Thyroid gland (tissue), 4 donors: ENCODE results near the gene S100Z. TPM values are rescaled to one million over a fixed set of nuclear protein-coding genes. Genes with fewer than 3 reads are reported as not detected.
"Not testable (repeated sequence)": the region's sequence is repeated elsewhere in the genome, so short reads cannot be mapped to it uniquely, and the experiment has no call there.

Experiments used
- DNase-seq, 2 donors: peaks; one replicate each; pipeline ENCODE4 v3.0.0-alpha.2; 2019
- H3K27ac ChIP-seq, 3 donors: fragments of 200-600 bp; sonication (generic); 1 replicate in 2 of 3; 2 replicates in 1 of 3; pipeline ENCODE4 v1.5.1; 2016 to 2019; ENCODE audit warnings: mild to moderate bottlenecking in 1 of 3, moderate library complexity in 1 of 3
- H3K27me3 ChIP-seq: fragments of 200-600 bp; sonication (generic); one replicate; pipeline ENCODE4 v1.5.1; 2019
- H3K36me3 ChIP-seq, 2 donors: fragments of 200-600 bp; sonication (generic); one replicate each; pipeline ENCODE4 v1.5.1; 2016 to 2019
- H3K4me1 ChIP-seq, 2 donors: fragments of 200-600 bp; sonication (generic); one replicate each; pipeline ENCODE4 v1.5.1; 2017 to 2019
- H3K4me3 ChIP-seq, 3 donors: fragments of 200-600 bp; sonication (generic); replicated peaks in 1 of 3; 1 replicate in 2 of 3; 2 replicates in 1 of 3; pipeline ENCODE4 v1.5.1; 2016; ENCODE audit warnings: mild to moderate bottlenecking in 1 of 3
- H3K9me3 ChIP-seq: fragments of 200-600 bp; sonication (generic); one replicate; pipeline ENCODE4 v1.5.1; 2017
- POLR2A ChIP-seq, 2 donors: fragments of 450-650 bp; IDR thresholded peaks; one replicate each; pipeline ENCODE4 v1.6.1; 2017; ENCODE audit warnings: antibody characterized with exemption in 2 of 2, mild to moderate bottlenecking in 2 of 2, moderate library complexity in 1 of 2
- WGBS, 2 donors: methylation state at CpG; one replicate each; pipeline ENCODE4 v1.1.5; 2017; 5-methylcytosine and 5-hydroxymethylcytosine counted together
- intact Hi-C: fragments of 100-400 bp; cut with DNase I; formaldehyde crosslinking; loops from one replicate; pipeline ENCODE4 v1.15.1; 2023
- total RNA-seq, 4 donors: library from RNA; depleted of rRNA; stranded (reverse); fragments of >200 nt; gene quantifications; one replicate each; pipeline ENCODE4 v1.2.3, GENCODE V29; 2016
- TF ChIP-seq, protein P1 (sequence below), 6 experiments: fragments of 200-600 bp in 3 of 6; fragments of 450-650 bp in 3 of 6; sonication (generic) in 3 of 6; IDR thresholded peaks; one replicate each; pipeline ENCODE4 v1.5.1; 2016 to 2019; ENCODE audit warnings: antibody characterized with exemption in 6 of 6, mild to moderate bottlenecking in 2 of 6, inconsistent platforms in 1 of 6, moderate library complexity in 1 of 6

Gene S100Z
- total RNA-seq, 4 donors from 2014 or later: not detected

DNA sequence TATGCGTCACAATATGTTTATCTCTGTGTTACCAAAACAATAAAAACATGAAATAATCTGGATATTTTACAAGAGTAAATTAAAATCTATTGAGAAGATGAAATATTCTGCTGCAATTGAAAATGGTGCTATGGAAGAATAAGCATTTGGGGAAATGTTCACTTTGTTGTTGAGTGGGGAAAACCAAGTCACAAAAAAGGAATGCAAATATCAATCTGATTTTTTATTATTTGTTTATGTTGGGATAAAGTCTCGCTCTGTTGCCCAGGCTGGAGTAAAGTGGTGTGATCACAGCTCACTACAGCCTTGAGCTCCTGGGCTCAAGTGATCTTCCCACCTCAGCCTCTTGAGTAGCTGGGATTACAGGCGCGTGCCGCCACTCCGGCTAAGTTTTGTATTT is 39.6 kb upstream of the S100Z start:
- TF ChIP-seq, protein P1, sequence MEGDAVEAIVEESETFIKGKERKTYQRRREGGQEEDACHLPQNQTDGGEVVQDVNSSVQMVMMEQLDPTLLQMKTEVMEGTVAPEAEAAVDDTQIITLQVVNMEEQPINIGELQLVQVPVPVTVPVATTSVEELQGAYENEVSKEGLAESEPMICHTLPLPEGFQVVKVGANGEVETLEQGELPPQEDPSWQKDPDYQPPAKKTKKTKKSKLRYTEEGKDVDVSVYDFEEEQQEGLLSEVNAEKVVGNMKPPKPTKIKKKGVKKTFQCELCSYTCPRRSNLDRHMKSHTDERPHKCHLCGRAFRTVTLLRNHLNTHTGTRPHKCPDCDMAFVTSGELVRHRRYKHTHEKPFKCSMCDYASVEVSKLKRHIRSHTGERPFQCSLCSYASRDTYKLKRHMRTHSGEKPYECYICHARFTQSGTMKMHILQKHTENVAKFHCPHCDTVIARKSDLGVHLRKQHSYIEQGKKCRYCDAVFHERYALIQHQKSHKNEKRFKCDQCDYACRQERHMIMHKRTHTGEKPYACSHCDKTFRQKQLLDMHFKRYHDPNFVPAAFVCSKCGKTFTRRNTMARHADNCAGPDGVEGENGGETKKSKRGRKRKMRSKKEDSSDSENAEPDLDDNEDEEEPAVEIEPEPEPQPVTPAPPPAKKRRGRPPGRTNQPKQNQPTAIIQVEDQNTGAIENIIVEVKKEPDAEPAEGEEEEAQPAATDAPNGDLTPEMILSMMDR (IDR thresholded peaks at IDR 0.05): no peak
- no peak for TF ChIP-seq POLR2A (IDR thresholded peaks at IDR 0.05)
- peaks cover 8 to 18% of the 10 kb centered on the region in 2 donors for H3K4me1 ChIP-seq
- H3K36me3 ChIP-seq: no peaks in the 10 kb centered on the region
- WGBS, 2 donors: 81 to 87% methylated on average over 6 of the region's 6 CpGs
- no peak overlapping the region for H3K27ac ChIP-seq
- intact Hi-C loops: no loop called here
- no peaks in the 10 kb centered on the region for H3K27me3 ChIP-seq
- H3K4me3 ChIP-seq: no peak overlapping the region
- H3K9me3 ChIP-seq: no peaks in the 10 kb centered on the region
- no peak for DNase-seq

DNA sequence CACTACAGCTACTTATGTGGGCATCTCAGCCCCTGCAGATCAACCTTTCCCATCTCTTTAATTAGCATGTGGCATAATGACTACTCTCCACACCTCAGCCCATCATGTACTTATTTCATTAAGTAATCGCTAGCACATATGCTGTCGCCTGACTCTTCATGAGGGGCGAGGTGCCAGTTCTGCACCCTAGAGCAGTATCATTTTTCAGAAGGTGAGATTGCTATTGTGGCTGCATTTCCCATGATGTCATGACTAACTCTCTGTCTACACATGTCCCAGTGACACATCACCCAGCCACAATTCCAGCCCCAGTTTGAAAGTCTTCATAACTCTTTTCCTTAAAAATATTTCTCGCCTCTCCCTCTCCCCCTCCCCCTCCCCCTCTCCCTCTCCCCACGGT is 38.6 kb upstream of the S100Z start:
- 95 to 96% methylated on average over 5 of the region's 5 CpGs for WGBS, 2 donors
- intact Hi-C loops: no loop called here
- TF ChIP-seq, protein P1 (IDR thresholded peaks at IDR 0.05): no peak
- no peak for TF ChIP-seq POLR2A (IDR thresholded peaks at IDR 0.05)
- H3K36me3 ChIP-seq: no peaks in the 10 kb centered on the region
- DNase-seq: no peak
- peaks cover 8 to 13% of the 10 kb centered on the region in 2 donors for H3K4me1 ChIP-seq
- no peak overlapping the region for H3K27ac ChIP-seq
- no peaks in the 10 kb centered on the region for H3K9me3 ChIP-seq
- no peaks in the 10 kb centered on the region for H3K27me3 ChIP-seq
- H3K4me3 ChIP-seq: no peak overlapping the region

DNA sequence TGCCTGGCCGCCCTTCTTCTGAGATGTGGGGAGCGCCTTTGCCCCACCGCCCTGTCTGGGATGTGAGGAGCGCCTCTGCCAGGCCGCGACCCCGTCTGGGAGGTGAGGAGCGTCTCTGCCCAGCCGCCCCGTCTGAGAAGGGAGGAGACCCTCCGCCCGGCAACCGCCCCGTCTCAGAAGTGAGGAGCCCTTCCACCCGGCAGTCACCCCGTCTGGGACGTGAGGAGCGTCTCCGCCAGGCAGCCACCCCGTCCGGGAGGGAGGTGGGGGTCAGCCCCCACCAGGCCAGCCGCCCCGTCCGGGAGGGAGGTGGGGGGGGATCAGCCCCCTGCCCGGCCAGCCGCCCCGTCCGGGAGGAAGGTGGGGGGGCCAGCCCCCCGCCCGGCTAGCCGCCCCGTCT is 37.6 kb upstream of the S100Z start:
- 97% methylated on average over 19 of the region's 32 CpGs; no CpG with 5 or more reads in 1 of the 2 donors for WGBS, 2 donors
- intact Hi-C loops, H3K27ac ChIP-seq, H3K4me1 ChIP-seq, H3K4me3 ChIP-seq, H3K27me3 ChIP-seq, H3K9me3 ChIP-seq, DNase-seq, H3K36me3 ChIP-seq: not testable (repeated sequence)

DNA sequence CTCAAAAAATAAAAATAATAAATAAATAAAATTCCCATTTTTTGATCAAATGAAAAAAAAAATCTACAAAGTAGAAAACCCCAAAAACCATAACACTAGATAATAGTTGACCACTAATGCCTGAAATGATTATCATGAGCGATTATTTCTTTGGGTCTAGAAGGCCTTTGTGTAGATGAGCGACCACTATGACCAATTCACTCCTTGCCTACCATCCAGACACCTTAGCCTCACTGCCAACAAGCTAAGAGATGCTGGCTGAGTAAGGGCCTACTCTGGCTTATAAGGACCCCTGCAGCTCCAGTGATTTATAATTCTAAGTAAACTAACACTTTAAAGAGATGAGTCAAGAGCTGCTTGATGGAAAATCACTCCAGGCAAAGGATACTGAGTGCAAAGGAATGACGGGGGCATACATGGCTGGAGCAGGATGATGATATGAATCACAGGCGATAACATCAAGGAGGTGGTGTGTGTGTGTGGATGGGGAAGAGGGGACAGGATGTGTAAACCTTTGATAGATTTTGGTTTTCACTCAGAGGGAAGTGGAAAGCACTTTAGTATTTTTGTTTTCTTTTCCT is 35.7 kb upstream of the S100Z start:
- WGBS, 2 donors: 82 to 84% methylated on average over 4 of the region's 4 CpGs
- Histone ChIP-seq H3K4me3 (no peak overlapping the region), H3K36me3 (no peaks in the 10 kb centered on the region), H3K9me3 (no peaks in the 10 kb centered on the region), H3K4me1 (peaks cover 0 to 6% of the 10 kb centered on the region in 2 donors), H3K27me3 (no peaks in the 10 kb centered on the region), H3K27ac (no peak overlapping the region)
- no peak for DNase-seq
- intact Hi-C loops: no loop called here
- no peak for TF ChIP-seq POLR2A (IDR thresholded peaks at IDR 0.05)
- TF ChIP-seq, protein P1 (IDR thresholded peaks at IDR 0.05): no peak

DNA sequence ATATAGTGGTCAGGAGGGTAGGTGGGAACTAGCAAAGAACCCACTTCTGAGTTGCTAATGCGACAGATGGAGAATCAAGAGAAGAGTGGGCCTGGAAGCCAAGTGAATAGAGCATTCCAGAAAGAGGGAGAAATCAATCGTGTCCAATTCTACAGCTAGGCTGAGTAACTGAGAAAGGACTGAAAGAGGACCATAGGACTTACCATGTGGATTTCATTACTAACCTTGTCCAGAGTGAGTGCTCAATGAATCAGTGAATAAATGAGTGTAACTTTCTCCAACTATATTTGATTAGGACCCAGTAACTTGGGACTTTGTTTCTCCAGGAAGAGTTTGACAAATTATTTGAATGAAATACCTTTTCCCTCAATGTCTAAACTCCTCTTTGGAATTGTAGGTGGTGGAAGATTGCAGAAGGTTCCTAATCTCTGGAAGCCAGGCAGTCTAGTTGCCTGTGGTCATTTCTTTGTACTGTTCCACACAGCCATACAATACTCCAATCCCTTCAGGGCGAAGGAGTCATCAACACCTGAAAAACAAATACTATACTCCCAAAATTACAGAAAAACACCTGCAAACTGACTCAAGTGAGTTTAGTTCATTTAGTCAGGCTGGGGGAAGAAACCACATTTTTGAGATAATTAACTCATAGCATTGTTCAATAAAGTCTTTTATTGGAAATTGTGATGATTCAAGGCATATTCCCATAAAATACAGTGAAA is 33.5 kb upstream of the S100Z start:
- Histone ChIP-seq H3K4me3 (no peak overlapping the region), H3K27me3 (no peaks in the 10 kb centered on the region), H3K27ac (no peak overlapping the region), H3K36me3 (no peaks in the 10 kb centered on the region), H3K9me3 (no peaks in the 10 kb centered on the region), H3K4me1 (peaks cover 6 to 13% of the 10 kb centered on the region in 2 donors)
- WGBS, 2 donors: 90 to 97% methylated on average over 3 of the region's 3 CpGs
- TF ChIP-seq, protein P1 (IDR thresholded peaks at IDR 0.05): no peak
- no peak for TF ChIP-seq POLR2A (IDR thresholded peaks at IDR 0.05)
- intact Hi-C loops: no loop called here
- no peak for DNase-seq
